ENCODE measurements around the gene TMEM94.

TMEM94 gene

DNA sequence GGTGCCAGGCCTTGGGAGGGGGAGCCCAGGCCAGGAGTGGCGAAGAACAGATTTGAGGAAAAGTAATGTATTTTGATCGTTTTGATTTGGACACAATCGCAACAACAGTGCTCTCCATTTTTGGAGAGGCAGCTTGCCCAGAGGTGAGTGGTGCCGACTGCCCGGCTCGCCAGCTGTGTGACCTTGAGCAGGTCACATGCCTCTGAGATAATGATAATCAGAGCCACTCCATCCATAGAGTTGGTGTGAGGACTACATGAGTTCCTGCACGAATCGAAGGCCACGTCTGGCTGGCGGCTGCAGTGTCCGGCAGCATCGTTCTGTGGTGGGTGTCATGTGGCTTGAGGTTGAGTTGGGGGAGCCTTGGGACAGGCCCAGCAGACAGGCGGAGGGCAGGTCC, 89.7 kb downstream of the TMEM94 start:
- DNase-seq (ENCODE audit: extremely low spot score, insufficient read length, low read depth) (no peak), FAIRE-seq (no peak)

DNA sequence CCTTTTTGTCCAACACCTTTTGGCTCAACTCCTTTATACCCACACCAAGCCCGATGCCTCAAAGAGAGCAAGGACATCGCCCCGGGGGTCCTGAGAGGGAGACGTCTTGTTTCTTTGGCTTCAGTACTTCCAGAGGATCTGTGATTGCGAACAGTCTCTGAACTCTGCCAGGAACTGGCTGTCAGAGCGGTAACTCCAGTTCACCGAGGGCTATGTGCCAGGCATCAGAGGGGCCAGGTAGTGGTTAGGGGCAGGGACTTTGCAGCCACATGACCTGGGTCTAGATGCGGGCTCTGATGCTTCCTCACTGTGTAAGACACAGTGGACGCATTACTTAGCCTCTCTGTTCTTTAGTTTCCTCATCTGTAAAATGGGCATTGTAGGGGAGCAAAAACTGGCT, 90.7 kb downstream of the TMEM94 start:
- FAIRE-seq (no peak), DNase-seq (ENCODE audit: extremely low spot score, insufficient read length, low read depth) (no peak)

DNA sequence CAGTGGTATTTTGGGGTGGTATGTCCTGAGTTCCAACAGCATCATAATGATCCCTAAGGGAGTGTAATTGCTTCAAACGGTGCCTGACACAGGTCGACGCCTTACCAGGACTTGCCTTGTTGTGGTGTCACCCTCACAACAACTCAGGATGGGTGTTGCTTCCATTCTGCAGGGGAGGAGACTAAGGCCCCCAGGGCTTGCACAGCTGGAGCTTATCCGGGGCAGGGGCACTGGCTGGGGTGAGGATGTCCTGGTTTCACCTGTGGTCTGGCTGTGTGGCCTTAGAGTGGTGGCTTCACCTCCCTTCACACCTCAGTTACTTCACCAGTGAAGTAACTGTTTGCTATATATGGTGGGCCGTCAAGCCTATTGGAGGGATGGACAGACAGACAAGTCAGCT, 92.4 kb downstream of the TMEM94 start:
- DNase-seq (ENCODE audit: extremely low spot score, insufficient read length, low read depth): no peak
- FAIRE-seq: no peak
